Ishikawa (cell line): ENCODE results near the gene CACNA1G.
A peak's percentile ranks its signal among the peaks of the same experiment; 100 is the strongest.

Experiments used
- CEBPB ChIP-seq: IDR thresholded peaks from 2 replicates; pipeline ENCODE4 v1.6.1; 2012
- CREB1 ChIP-seq: IDR thresholded peaks from 2 replicates; pipeline ENCODE4 v1.6.1; 2012; ENCODE audit warnings: low read depth
- EGR1 ChIP-seq: IDR thresholded peaks from 2 replicates; pipeline ENCODE4 v1.6.1; 2012
- EP300 ChIP-seq: IDR thresholded peaks from 2 replicates; pipeline ENCODE4 v1.6.1; 2012; ENCODE audit warnings: borderline replicate concordance
- FOXM1 ChIP-seq: IDR thresholded peaks from 2 replicates; pipeline ENCODE4 v1.6.1; 2012; ENCODE audit warnings: low read depth, borderline replicate concordance
- NFIC ChIP-seq: IDR thresholded peaks from 2 replicates; pipeline ENCODE4 v1.6.1; 2012
- RAD21 ChIP-seq: IDR thresholded peaks from 2 replicates; pipeline ENCODE4 v1.6.1; 2012; ENCODE audit warnings: low read depth
- REST ChIP-seq: IDR thresholded peaks from 2 replicates; pipeline ENCODE4 v1.6.1; 2012; ENCODE audit warnings: low read depth, mild to moderate bottlenecking
- TAF1 ChIP-seq: IDR thresholded peaks from 2 replicates; pipeline ENCODE4 v1.6.1; 2012; ENCODE audit warnings: low read depth, mild to moderate bottlenecking
- TCF12 ChIP-seq: IDR thresholded peaks from 2 replicates; pipeline ENCODE4 v1.6.1; 2012; ENCODE audit warnings: low read depth
- TEAD4 ChIP-seq: IDR thresholded peaks from 2 replicates; pipeline ENCODE4 v1.6.1; 2012
- USF1 ChIP-seq: IDR thresholded peaks from 2 replicates; pipeline ENCODE4 v1.6.1; 2012
- YY1 ChIP-seq: IDR thresholded peaks from 2 replicates; pipeline ENCODE4 v1.6.1; 2012; ENCODE audit warnings: low read depth
- ZBTB7A ChIP-seq: IDR thresholded peaks from 2 replicates; pipeline ENCODE4 v1.6.1; 2012; ENCODE audit warnings: low read depth
- TF ChIP-seq, protein P1 (sequence below): IDR thresholded peaks from 2 replicates; pipeline ENCODE4 v1.6.1; 2012

Gene CACNA1G

GRCh38 chr17:50561746-50562141, 1.2 kb downstream of the CACNA1G start:
- TF ChIP-seq EP300 = no peak
- TF ChIP-seq USF1 = no peak
- no peak for TF ChIP-seq ZBTB7A
- TF ChIP-seq EGR1 = no peak
- no peak for TF ChIP-seq TEAD4
- TF ChIP-seq RAD21 = no peak
- TF ChIP-seq TCF12 = no peak
- no peak for TF ChIP-seq CREB1
- TF ChIP-seq, protein P1, sequence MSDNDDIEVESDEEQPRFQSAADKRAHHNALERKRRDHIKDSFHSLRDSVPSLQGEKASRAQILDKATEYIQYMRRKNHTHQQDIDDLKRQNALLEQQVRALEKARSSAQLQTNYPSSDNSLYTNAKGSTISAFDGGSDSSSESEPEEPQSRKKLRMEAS = no peak
- no peak for TF ChIP-seq TAF1
- no peak for TF ChIP-seq FOXM1
- no peak for TF ChIP-seq YY1

DNA sequence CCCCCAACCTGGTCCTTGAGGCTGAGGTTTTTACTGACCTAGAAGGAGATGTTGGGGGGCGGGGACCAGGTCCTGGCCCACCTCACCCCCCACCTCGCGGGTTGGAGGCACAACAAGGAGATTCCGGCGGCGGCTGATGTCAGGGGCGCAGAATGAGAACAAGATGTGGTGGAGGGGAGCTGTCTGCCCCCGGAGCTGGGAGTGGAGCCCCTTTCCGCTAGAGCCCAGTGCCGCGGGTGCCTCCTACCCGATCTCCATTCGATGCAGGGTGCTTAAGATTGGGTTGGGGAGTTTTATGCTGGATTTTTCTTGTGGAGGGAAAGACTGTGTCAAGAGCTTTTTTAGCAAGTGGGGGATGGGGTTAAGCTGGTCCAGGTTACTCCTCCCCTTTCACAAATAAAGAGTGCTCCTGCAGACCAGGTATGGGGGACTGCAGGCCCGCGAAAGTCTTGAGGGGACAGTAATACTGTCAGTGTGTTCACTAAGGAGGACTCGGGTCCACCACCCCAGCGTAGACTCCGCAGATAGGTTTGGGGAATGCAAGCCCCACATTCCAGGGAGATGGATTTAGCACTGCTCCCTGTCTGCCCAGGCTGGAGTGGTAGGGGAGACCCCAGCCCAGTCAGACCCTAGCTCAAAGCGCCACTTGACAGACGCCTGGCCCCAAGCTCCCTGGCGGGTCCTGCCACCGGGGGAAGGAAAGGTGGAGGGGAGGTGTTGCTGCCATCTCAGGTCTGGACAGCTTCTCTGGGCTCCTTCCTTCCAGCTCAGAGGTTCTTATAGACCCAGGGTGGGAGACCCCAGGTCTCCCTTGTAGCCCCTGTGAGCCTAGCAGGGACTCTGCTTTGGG, 2.0 kb downstream of the CACNA1G start:
- no peak for TF ChIP-seq FOXM1
- no peak for TF ChIP-seq ZBTB7A
- TF ChIP-seq EP300 = no peak
- no peak for TF ChIP-seq TCF12
- no peak for TF ChIP-seq NFIC
- TF ChIP-seq TAF1 = no peak
- TF ChIP-seq CEBPB = no peak
- no peak for TF ChIP-seq TEAD4
- TF ChIP-seq YY1 = no peak
- no peak for TF ChIP-seq EGR1
- TF ChIP-seq RAD21 = no peak
- no peak for TF ChIP-seq USF1
- TF ChIP-seq REST = no peak
- TF ChIP-seq, protein P1 = no peak
- TF ChIP-seq CREB1 = no peak

GRCh38 chr17:50563092-50563511, 2.6 kb downstream of the CACNA1G start:
- no peak for TF ChIP-seq FOXM1
- TF ChIP-seq RAD21 = no peak
- TF ChIP-seq TCF12 = no peak

- TF ChIP-seq, protein P1 = no peak
- TF ChIP-seq TAF1 (no peak), CEBPB (no peak), REST (no peak), TCF12 (no peak), EGR1 (no peak), FOXM1 (no peak), CREB1 (no peak), USF1 (no peak), TEAD4 (no peak)
These were observed 4.4 kb downstream of the CACNA1G start for GRCh38 chr17:50564916-50565315.

DNA sequence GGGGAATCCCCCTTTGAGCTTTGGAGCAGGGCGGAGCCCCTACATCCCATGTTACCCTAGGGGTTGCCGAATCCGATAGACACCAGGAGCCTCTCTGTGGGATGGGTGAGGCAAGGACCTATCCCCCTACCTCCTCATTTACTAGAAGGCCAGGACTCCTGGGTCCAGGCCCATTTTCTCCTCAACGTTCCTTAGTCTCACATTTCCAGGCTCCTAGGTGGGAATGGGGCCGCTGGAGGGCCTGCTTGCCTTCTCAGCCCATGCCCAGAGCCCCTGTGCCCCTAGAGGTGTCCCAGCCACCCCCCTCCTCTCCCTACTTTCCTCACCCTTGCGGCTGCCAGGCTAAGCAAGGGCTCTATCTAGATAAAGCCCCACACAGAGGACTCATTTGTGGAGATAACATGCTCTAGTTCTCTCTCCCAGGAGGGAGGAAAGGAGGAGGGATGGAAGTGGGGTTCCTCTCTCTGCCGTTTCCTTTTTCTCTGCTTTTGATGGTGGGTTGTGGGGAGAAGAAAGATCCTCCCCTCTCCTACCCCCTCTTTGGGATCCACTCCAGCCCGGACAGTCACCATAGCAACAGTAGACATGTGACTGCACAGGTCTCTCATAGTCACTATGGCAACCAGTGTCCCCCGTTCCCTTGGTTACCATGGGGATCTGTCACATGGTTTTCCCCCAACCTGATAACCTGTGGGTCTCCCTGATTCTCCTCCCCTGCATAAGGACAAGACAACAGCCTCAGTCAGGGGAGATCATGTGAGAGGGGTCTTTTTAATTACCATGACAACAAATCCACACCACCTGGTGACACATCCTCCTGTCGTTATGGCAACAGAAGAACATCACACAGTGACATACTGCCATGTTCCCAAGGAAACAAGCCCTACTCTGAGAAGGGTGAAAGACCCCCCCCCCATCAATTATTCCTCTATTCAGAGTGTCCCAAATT, 5.2 kb downstream of the CACNA1G start:
- TF ChIP-seq RAD21 (no peak), EGR1 (no peak), TCF12 (no peak), USF1 (peak; percentile 62), CEBPB (no peak)
